Right lobe of liver (tissue), 6 donors: Measurements from ENCODE around the gene COMMD1. TPM values are rescaled to one million over a fixed set of nuclear protein-coding genes. Genes with fewer than 3 reads are reported as not detected.

Source experiments
- ATAC-seq, 4 donors: fragments of 200-7000 bp; cut with Tn5 transposase; one replicate each; pipeline ENCODE4 v1.9.1; 2020; ENCODE audit warnings: mild to moderate bottlenecking in 4 of 4, moderate library complexity in 4 of 4
- DNase-seq, 3 donors: peaks; one replicate each; pipeline ENCODE4 v3.0.0-alpha.2; 2020
- H3K27ac ChIP-seq, 3 donors: fragments of 200-600 bp; one replicate each; pipeline ENCODE4 v1.8.0; 2022
- H3K27me3 ChIP-seq, 2 donors: fragments of 200-600 bp; one replicate each; pipeline ENCODE4 v1.8.0; 2022
- H3K36me3 ChIP-seq, 4 donors: fragments of 200-600 bp; sonication (generic) in 1 of 4; one replicate each; pipeline versions ENCODE4 v1.5.1 to v1.8.0; 2017 to 2022; ENCODE audit warnings: control low read depth in 1 of 4
- H3K4me1 ChIP-seq, 4 donors: fragments of 200-600 bp; sonication (generic) in 1 of 4; one replicate each; pipeline versions ENCODE4 v1.5.1 to v1.8.0; 2017 to 2022; ENCODE audit warnings: control low read depth in 1 of 4
- H3K4me3 ChIP-seq, 3 donors: fragments of 200-600 bp; one replicate each; pipeline ENCODE4 v1.8.0; 2022
- H3K9me3 ChIP-seq, 4 donors: fragments of 200-600 bp; sonication (generic) in 1 of 4; one replicate each; pipeline versions ENCODE4 v1.5.1 to v1.8.0; 2017 to 2022; ENCODE audit warnings: control low read depth in 1 of 4
- CTCF ChIP-seq, 4 donors: fragments of 200-600 bp in 3 of 4; fragments of 450-650 bp in 1 of 4; IDR thresholded peaks; one replicate each; pipeline versions ENCODE4 v1.5.1 to v1.8.0; 2016 to 2022; ENCODE audit warnings: antibody characterized with exemption in 4 of 4, mild to moderate bottlenecking in 2 of 4
- POLR2A ChIP-seq: fragments of 450-650 bp; IDR thresholded peaks from one replicate; pipeline ENCODE4 v1.6.1; 2017; ENCODE audit warnings: antibody characterized with exemption, mild to moderate bottlenecking
- WGBS: methylation state at CpG from one replicate; pipeline ENCODE4 v1.1.6; 2018; ENCODE audit warnings: low coverage, low lambda C conversion rate; ENCODE audit not compliant: insufficient coverage; ENCODE audit errors: missing lambda C conversion rate; 5-methylcytosine and 5-hydroxymethylcytosine counted together
- intact Hi-C, 2 donors: fragments of 100-400 bp; cut with DNase I; formaldehyde crosslinking; loops; one replicate each; pipeline versions ENCODE4 v1.11.2 to v1.14.1; 2022
- total RNA-seq, 6 experiments: library from RNA; depleted of rRNA in 2 of 6; stranded (reverse); fragments of >200 nt in 2 of 6; fragmentation: NEBNext Ultra II Directional in 3 of 6; extraction: Animal tissue kit (Norgen Biotek cat#: 25700) in 3 of 6; gene quantifications; one replicate each; pipeline versions ENCODE4 v1.1.0 to v1.2.4, GENCODE V29; 2016 to 2023
- donor health status: DM: no; HTN: yes; CAD: no.
- donor health status: DM: no; HTN: no; CAD: no.
- donor health status: DM: no; HTN: no; CAD: no.
- donor health status: DM: no; HTN: yes; CAD: no.
- donor health status: DM: no; HTN: yes; CAD: no.

Gene COMMD1
- total RNA-seq, 6 experiments from 2014 or later, result 17.2 to 21.6 (median 18.7) TPM

GRCh38 chr2:61943251-61943650 lies 37.8 kb downstream of the COMMD1 start:
- no peaks in the 10 kb centered on the region for H3K9me3 ChIP-seq
- no peak for ATAC-seq
- no peak for TF ChIP-seq CTCF (IDR thresholded peaks at IDR 0.05)
- no peak for TF ChIP-seq POLR2A
- H3K4me3 ChIP-seq, result no peak overlapping the region
- intact Hi-C loops, result no loop called here
- H3K4me1 ChIP-seq, result peaks cover 0 to 2% (median 0%) of the 10 kb centered on the region in 4 donors
- H3K27ac ChIP-seq, result no peak overlapping the region
- no peaks in the 10 kb centered on the region for H3K27me3 ChIP-seq
- WGBS, result no CpG with 5 or more reads among the region's 2 CpGs
- no peaks in the 10 kb centered on the region for H3K36me3 ChIP-seq
- no peak for DNase-seq

GRCh38 chr2:61946666-61947065 lies 41.2 kb downstream of the COMMD1 start:
- intact Hi-C loops, result no loop called here
- H3K27ac ChIP-seq, result no peak overlapping the region
- DNase-seq, result no peak
- no peak for ATAC-seq
- TF ChIP-seq CTCF (IDR thresholded peaks at IDR 0.05) (no peak), POLR2A (no peak)
- H3K4me1 ChIP-seq, result peaks cover 0 to 10% (median 0%) of the 10 kb centered on the region in 4 donors
- H3K36me3 ChIP-seq, result no peaks in the 10 kb centered on the region
- H3K27me3 ChIP-seq, result no peaks in the 10 kb centered on the region
- H3K4me3 ChIP-seq, result no peak overlapping the region
- 74% methylated on average over 4 of the region's 4 CpGs for WGBS
- no peaks in the 10 kb centered on the region for H3K9me3 ChIP-seq

GRCh38 chr2:61948661-61949457 lies 43.4 kb downstream of the COMMD1 start:
- 91% methylated on average over 5 of the region's 5 CpGs for WGBS
- peaks cover 0 to 10% (median 0%) of the 10 kb centered on the region in 4 donors for H3K4me1 ChIP-seq
- TF ChIP-seq CTCF (IDR thresholded peaks at IDR 0.05) (no peak), POLR2A (no peak)
- H3K27me3 ChIP-seq, result no peaks in the 10 kb centered on the region
- intact Hi-C loops, result no loop called here
- H3K4me3 ChIP-seq, result no peak overlapping the region
- H3K36me3 ChIP-seq, result no peaks in the 10 kb centered on the region
- DNase-seq (no peak), ATAC-seq (no peak)
- no peaks in the 10 kb centered on the region for H3K9me3 ChIP-seq
- no peak overlapping the region for H3K27ac ChIP-seq

GRCh38 chr2:61949458-61949713 lies 43.9 kb downstream of the COMMD1 start:
- no peak overlapping the region for H3K27ac ChIP-seq
- TF ChIP-seq POLR2A (no peak), CTCF (IDR thresholded peaks at IDR 0.05) (no peak)
- ATAC-seq (no peak), DNase-seq (no peak)
- H3K27me3 ChIP-seq, result no peaks in the 10 kb centered on the region
- intact Hi-C loops, result no loop called here
- no peak overlapping the region for H3K4me3 ChIP-seq
- 70% methylated on average over 1 of the region's 1 CpG for WGBS
- no peaks in the 10 kb centered on the region for H3K9me3 ChIP-seq
- peaks cover 0 to 10% (median 0%) of the 10 kb centered on the region in 4 donors for H3K4me1 ChIP-seq
- H3K36me3 ChIP-seq, result no peaks in the 10 kb centered on the region
